NK-92 (cell line): ENCODE results near the gene UBE2J2.

Experiments
- DNase-seq: peaks from one replicate; lab custom pipeline; 2025; ENCODE audit not compliant: unreplicated experiment; lab: John Stamatoyannopoulos, UW

Gene UBE2J2

GRCh38 chr1:1240822-1241587, 32.6 kb downstream of the UBE2J2 start:
- no peak for DNase-seq

- DNase-seq, result no peak
Measured at GRCh38 chr1:1240348-1240732, 33.3 kb downstream of the UBE2J2 start.

GRCh38 chr1:1239614-1240347, 33.9 kb downstream of the UBE2J2 start:
- no peak for DNase-seq

DNA sequence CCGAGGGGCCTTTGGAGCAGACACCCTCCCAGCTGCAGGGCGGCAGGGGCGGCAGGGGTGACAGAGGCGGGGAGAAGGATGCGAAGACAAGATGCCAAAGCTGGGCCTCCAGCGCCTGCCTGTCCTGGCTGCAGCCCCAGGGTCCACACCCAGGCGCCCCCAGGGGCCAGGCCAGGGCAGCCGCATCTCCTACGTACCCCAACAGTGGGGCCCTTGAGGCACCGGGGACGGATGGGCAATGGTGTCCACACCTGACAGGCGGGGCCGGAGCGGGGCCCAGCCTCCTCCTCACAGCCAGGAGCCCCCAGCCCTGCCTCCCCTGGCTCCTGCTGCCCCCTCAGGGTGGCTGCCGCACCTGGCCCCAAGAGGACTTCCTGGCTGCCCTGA, 34.4 kb downstream of the UBE2J2 start:
- no peak for DNase-seq

DNA sequence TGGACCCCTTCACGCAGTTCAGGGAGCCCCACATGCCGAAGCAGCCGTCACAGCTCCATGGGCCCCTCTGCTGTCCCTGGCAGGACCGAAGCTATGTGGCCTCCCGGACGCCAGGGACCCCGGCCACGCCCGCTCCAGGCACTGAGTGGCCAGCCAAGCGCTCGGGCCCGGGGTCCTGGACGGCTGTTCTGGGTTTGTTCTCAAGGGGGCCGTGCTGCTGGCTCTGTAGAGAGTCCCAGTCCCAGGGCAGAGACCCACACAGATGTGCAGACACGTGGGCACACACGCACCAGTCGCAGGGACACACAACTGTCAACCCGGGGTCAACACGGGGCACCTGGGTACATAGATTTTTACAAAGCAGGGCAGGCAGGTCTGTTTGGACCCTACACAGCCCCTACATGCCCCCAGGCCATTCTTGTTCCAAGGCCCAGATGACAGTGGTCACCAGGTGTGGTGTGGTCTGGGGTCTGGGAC, 34.9 kb downstream of the UBE2J2 start:
- DNase-seq, result no peak

DNA sequence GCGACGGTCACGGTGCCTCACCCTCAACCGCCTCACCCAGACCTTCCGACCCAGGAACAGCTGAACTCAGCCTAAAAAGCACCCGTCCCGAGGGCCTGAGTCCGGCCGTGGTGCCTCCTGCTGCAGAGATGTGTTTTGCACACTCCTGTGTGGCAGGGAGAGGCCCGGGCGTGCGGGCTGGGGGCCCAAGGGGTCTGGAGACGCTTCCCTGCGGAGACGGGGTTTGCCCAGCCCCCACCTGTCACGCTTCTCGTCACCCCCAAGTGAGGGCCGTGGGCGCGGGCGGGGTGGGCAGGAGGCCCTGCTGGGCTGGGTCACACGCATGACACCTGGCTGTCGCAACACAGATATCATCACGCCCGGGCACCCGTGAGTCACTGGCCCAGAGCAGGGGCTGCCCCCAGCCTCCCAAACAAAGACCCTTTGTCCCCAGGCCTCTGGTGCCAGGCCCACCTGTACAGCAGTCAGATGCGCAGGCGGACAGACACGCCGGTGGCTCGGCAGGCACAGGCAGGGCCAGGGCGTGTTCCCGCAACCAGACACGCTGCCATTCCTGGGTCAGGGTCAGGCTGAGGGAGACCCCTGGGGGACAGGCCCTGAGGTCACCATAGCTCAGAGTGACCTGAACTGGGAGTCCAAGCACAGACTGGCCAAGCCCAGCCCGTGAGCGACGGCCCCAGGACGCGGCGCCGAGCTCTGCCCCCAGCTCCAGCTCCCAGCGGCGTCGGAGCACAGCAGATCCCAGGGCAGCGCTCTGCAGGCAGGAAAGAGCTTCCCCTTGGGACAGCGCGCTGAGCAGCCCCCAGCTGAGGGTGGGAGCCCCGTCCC, 35.6 kb downstream of the UBE2J2 start:
- no peak for DNase-seq

DNA sequence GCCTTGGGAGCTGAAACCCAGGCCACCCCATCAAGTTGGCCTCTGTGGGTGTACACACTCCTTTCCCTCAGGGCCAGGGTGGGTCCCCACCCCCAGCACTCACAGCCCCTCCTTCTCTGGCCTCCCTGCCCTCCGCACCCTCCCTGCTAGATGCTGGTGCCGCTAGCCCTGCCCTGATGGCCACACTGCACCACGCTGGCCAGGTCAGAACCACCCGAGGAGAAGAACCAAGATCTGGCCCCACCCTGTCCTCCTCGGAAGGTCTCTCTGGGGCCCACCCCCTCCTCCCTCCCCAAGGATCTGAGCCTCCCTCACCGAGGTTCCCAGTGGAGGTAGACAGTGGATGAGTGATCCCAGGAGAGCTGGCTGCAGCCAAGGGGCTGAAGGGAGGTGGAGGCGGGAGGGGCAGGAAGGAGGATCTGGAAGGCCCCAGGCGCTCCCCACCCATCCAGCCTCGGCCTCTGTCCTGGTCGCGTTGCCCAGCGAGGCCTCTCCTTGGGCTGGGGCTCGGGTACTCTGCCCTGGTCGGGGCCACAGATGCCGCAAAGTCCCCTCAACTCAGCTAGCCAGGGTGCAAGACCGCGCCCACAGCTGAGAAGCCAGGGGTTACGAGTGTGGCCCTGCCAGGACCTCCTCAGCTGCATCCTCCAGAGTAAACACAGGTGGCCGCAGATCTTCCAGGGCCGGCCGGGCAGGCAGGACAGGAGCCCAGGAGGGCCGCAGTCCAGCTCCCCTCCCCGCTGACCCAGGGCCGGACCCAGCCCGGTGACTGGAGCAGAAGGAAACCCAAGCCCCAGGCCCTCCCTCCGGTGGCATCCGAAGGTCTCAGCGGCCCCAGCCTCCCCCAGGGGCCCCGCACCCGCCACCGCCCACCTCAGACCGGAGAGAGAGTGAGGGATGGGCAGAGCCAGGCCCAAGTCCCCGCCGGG, 36.4 kb downstream of the UBE2J2 start:
- no peak for DNase-seq

DNA sequence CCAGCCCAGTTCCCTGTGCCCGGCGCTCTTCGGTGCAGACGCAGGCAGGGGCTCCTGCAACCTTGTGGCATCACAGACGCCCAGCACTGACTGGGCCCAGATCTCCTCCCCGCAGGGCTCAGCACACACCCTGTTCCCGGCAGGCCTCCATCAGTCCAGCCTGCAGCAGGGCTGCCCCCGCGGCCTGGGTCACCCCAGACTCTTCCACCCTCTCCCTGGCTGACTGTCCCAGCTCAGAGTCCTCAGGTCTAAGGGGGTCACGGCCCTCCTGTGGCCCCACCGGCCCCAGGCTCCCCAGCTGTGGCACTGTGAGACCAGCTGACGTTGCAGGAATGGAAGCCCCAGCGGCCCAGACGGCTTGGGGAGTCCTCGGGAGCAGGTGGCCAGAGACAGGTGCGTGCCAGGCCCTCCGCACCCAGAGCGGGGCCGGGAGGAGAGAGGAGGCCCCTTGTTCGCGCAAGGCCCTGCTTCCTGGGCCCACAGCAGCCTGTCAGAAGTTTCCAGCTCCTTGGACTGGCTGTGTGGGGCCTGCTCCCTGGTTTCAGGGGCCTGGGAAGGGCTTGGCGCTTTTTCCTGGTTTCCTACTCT, 37.4 kb downstream of the UBE2J2 start:
- DNase-seq, result no peak

DNA sequence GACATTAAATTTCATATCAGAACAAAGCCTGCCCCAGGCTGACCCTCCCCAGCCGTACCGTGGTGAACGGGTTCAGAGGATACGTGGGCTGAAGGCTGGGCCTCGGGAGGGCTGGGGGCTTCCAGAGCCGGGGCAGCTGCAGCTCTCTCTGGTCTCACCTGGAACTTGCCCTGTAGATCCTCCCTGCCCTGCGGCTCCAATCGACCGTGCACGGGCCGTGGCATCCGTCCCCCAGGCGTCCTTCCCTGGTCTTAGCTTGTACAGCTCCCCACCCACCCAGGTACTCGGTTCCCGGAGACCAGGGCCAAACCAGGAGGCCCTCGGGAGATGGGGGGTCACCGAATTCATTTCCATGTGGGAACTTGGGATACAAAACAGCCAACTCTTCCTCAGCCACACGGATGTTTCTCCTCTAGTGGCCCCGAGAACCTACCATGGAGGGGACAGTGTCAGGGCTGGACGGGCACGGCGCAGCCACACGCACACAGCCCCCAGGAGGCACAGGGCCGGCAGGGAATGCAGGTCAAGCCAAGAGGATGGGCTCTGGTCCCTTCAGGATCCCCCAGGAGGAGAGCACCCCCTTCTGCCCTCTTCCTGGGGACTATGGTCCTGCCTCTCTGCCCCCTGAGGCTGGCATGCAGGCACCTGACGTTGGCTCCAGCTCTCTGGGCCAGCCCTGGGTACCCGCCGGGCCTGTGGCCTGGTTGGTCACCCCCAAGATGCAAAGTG, 38.5 kb downstream of the UBE2J2 start:
- DNase-seq, result no peak

DNA sequence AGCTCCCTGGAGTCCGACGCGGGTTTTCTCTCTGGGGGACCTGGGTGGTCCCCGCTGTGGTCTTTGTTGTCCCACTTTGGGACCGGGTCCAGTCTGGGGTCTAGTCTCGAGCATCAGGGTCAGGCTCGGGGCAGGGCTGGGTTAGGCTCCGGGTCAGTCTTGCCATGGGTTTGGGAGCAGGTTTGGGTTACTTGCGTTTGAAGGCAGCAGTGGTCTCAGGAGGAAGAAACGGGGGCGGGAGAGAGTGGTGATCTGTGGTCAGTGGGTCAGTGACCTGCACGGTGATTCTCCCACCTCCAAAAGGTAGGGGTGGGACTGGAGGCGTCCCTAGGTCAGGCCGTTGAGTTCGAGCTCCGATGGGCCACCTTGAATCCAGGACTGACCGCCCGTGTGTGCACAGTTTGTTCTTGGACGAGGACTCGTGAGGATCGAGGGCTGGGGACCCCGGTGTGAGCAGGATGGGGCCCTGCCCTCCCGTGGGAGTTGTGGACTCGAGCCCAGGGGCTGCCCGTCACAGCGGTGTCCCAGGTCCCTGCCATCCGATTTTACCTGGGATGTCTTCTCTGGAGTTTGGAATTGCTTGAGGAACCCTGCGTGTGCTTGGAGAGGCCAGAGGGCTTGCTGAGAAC, 39.4 kb downstream of the UBE2J2 start:
- no peak for DNase-seq

- DNase-seq, result no peak
Measured at GRCh38 chr1:1233567-1233892, 40.1 kb downstream of the UBE2J2 start.

- no peak for DNase-seq
Measured at GRCh38 chr1:1232796-1233566, 40.7 kb downstream of the UBE2J2 start.

DNA sequence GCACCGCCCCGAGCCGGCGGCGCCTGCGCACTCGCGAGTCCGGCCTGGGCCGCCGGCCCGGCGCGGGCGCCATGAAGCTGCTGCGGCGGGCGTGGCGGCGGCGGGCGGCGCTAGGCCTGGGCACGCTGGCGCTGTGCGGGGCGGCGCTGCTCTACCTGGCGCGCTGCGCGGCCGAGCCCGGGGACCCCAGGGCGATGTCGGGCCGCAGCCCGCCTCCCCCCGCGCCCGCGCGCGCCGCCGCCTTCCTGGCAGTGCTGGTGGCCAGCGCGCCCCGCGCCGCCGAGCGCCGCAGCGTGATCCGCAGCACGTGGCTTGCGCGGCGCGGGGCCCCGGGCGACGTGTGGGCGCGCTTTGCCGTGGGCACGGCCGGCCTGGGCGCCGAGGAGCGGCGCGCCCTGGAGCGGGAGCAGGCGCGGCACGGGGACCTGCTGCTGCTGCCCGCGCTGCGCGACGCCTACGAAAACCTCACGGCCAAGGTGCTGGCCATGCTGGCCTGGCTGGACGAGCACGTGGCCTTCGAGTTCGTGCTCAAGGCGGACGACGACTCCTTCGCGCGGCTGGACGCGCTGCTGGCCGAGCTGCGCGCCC, 41.4 kb downstream of the UBE2J2 start, which contains the start of gene B3GALT6:
TSS of gene B3GALT6 (plus strand) at position 30 of the 588 bp plus-strand sequence. CDS start at position 72, 42 bp downstream.
- no peak for DNase-seq

DNA sequence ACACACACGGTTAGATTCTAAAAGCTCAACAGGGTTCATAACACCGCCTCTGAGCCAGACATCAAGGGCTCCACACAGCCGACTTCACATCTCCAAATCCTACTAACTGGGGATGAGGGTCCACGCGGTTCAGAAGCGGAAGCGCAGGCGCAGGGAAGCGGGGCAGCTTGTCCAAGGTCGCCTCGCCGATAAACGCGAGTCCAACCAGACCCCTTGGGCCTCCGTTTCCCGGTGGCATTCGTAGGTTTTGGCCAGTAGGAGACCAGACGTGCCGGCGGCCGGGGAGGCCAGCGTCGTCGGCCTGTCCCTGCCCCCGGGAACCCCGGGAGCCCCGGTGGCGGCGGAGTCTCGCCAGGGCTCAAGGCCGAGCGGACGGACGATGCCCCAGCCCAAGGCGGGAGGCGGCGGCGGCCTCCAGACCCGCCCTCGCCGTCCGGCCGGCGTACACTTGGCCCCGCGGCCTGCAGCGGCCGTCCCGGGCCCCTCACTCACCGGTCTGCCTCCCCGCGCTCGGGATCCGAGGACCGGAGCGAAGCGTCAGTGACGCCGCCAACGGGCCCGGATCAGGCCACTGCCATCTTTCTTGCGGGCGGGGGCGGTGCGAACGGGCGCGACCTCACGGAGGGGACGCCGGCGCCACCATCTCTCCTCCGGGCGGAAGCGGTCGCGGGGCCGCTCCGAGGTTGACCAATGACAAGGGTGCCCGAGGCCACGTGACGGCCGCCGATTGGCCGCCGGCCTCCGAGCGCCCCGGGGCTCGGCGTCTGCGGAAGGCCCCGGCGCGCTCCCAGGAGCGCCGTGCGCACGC, 42.0 kb downstream of the UBE2J2 start, which contains the start of gene SDF4:
TSS of gene SDF4 (minus strand) at position 602 of the 808 bp plus-strand sequence. CDS start 3,229 bp downstream, outside the sequence.
- peak; percentile 76 for DNase-seq

- no peak for DNase-seq
Measured at GRCh38 chr1:1230656-1231399, 42.8 kb downstream of the UBE2J2 start.

DNA sequence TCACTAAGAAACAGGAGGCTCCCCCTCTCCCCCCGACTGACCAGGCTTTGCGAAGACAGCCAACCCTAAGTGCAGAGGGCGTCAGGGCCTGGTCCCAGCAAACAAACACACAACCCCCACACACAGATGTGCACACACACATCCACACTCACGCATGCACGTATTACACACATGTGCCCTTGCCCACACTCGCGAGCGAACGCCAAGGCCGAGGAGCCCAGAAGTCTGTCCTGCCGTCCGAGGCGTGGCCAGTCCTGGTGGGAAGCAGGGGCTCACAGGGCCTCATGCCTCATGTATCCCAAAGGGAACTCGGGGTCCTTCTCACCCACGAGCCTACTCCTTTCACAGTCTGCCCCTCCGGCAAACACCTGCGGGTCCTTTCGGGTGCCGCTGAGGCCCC, 43.9 kb downstream of the UBE2J2 start:
- no peak for DNase-seq
